Measurements from ENCODE around the gene DCLK3. TPM values are rescaled to one million over a fixed set of nuclear protein-coding genes. Genes with fewer than 3 reads are reported as not detected.

DCLK3 gene
- total RNA-seq, 1 donor from 2014 or later, result 0.41 TPM

DNA sequence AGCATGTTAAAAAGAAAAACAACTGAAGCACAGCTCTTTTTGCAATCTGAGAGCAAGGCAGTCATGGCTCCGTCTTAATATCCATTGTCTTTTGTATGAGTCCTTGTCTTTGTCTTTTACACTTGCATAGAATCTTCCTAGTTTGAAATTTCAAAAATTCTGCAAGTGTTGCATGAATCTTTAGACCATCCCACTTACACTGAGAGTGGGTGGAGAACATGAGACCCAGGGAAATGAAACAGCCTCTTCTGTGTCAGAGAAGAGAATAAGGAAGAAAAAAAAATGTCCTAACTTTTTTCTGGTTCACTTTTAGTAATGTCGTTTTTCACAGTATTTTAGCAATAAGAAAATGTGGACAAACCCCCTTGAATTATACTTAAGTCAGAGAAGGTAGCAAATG, 12.1 kb upstream of the DCLK3 start:
- intact Hi-C loops (cut with DNase I), result no loop called here
- ATAC-seq, result no peak
- DNase-seq (ENCODE audit: missing footprints), result no peak

DNA sequence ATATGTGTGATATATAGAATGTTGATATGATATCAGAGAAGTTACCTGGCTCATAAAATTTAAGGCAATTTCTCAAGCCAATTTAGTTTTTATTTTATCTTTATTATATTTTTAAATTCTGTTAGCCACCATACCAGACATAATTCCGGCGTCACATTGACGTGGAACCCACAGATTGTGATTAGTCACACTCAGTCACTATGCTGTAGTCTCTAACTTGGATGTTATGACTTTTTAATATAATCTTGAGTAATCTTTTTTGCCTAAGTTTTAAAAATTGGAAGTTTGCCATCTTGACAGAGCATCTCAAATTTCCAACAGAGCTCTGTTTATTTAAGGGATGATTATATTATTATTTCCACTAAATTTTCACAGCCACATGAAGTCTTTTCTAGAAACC, 9.7 kb upstream of the DCLK3 start:
- ATAC-seq (no peak), DNase-seq (ENCODE audit: missing footprints) (no peak)
- intact Hi-C loops (cut with DNase I), result no loop called here

DNA sequence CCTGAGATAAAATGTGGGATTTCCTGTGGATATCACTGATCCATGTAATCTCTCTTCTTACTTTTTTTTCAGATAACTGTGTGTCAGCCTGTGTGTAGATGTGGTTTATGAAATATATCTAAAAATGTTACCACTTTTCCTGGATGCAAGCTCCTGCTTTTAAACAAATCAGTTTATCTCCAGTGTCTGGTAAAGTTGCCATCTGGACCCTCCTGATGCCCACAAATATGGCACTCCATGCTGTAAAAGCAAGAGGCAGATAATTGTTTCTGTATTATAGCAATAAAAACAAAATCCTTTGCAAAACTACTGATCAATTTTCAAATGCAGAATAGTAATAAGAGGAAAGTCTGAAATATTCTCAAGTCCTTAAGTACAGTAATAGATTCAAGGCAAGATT, 7.6 kb upstream of the DCLK3 start:
- ATAC-seq (no peak), DNase-seq (ENCODE audit: missing footprints) (no peak)
- intact Hi-C loops (cut with DNase I), result no loop called here

DNA sequence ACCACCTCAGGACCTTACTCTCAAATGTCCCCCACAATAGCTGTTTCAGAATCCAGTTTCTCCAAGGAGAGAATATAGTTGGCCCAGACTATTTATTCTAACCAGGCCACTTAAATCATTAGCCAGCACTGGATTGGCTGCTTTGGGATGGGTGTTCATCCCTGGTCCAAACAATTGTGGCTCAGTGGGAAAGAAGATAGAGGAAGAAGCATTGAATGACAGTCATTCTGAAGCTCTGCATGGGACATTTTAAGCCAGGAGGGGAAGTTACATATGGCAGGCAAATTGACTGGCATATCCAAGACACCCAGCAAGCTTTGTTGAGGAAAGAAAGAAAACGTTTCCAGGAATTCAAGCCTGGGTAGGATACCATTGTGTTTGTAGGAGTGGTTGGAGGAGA, 5.6 kb upstream of the DCLK3 start:
- DNase-seq (ENCODE audit: missing footprints) (no peak), ATAC-seq (no peak)
- intact Hi-C loops (cut with DNase I), result loop anchor here (10.0 kb wide), 1 partner anchor 65 kb away; no protein-coding TSS in a partner anchor

DNA sequence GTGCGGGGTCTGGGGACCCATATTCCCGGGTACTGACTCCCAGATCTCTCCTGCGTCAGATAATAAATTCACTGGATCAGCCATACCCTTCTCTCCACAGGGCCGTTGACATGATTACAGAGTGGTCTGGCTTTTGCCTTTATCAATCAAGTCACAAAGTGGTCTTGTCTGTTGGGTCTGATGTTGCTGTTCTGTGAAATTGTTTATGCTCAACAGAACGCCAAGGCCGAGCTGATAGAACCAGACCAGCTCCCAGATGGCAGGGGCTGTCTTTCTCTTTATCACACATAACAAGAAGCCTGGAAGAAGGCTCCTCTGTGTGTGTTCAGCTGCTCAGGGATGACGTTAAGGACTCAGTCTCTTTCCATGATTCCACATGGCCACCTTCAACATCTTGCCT, 751 bp upstream of the DCLK3 start:
- DNase-seq (ENCODE audit: missing footprints) (no peak), ATAC-seq (no peak)
- intact Hi-C loops (cut with DNase I), result loop anchor here (10.0 kb wide), 1 partner anchor 70 kb away; no protein-coding TSS in a partner anchor

DNA sequence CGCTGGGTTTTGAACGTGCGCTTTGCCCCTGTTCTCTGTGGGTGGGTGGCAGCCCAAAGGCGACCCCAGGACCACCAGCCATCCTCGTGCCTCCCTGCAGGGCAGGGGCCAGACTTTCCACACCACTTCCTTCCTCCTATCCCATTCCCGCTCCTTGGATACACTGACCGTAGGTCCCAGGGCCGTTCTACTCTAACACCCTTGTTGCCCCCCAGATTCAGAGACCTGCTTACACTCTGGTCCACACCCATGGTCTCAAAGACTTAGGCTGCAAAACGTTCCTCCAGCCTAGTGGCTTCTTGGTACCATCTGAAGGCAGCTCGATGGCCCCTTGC, 318 bp upstream of the DCLK3 start:
- DNase-seq (ENCODE audit: missing footprints) (no peak), ATAC-seq (no peak)
- intact Hi-C loops (cut with DNase I), result loop anchor here (10.0 kb wide), 1 partner anchor 70 kb away; no protein-coding TSS in a partner anchor

DNA sequence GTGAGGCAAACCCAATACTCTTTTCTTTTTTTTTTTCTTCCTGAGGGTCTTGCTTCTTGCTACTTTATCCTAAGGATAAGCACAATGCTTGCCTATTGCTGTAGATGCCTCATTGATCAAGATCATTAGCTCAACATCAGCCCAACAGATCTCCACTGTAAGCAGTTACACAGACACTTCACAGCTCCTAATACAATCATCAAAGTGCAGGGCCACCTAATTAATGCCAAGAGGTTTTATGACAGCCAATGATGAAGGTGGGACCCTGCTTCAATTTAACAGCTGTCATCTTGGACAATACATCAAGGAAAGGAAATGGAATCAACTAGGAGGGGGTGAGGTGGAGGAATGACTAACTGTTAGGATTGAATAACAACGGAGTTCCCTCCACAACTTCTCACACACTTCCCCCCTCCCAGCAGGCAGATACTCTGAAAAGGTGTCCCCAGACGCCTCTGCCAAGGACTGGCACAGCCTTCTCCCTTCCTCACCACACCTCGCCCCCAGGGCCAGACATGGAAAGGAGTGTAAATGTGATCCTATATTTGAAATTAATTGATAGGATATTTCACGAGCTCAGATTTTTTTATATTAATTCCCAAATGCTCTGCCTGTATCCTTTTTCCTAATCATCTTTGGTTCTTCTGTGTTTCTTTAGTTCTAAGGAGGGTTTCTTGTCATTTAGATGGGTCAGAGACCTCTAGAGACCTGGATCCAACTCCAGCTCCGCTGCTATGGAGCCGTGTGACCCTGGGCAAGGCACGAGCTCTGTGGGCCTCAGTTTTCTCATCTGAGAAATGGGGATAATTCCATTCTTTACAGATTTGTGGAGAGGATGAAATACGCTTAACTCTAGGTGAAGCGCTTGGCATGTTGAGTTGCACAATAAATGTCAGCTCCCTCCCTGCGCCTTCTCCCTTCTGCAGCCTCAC, 1.2 kb downstream of the DCLK3 start:
- intact Hi-C loops (cut with DNase I), result loop anchor here (10.0 kb wide), 1 partner anchor 72 kb away; no protein-coding TSS in a partner anchor
- no peak for ATAC-seq
- DNase-seq (ENCODE audit: missing footprints), result no peak

DNA sequence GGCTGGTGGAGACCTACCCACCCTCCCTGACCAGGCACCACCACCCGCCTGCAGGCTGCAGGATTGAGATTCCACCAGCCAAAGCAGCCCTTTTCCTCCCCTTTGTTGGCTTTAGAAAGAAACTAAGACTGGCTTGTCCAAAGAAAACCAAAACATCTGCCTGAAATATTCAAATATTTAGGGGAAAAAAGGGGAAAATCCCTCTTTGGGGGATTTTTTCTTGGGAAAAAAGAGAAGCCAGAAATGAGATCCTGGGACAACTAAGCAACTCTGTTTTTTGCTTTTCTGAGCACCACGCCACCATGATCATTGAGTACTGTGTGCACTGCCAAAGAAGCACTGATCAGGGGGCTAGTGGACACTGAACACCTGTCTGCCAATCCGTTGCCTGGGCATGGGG, 2.6 kb downstream of the DCLK3 start:
- no peak for DNase-seq (ENCODE audit: missing footprints)
- no peak for ATAC-seq
- intact Hi-C loops (cut with DNase I), result loop anchor here (10.0 kb wide), 1 partner anchor 73 kb away; no protein-coding TSS in a partner anchor

DNA sequence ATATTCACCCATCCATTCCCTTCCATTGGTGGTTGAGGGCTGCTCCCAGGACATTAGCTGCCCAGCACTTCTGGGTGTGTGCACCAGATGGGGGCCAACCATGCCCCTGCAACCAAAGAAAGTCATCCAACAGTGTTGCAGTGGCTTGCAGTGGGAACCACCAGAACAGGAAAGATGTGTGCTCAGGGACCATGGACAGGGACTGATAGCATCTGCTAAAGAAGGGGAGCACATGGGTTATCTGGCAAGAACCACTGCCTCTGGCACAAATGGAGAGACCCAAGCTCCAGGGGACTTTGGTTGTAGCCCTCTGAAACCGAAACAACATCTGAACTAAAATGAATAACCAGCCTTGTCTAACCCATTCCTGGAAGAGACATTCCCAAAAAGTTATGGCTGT, 8.1 kb downstream of the DCLK3 start:
- no peak for ATAC-seq
- intact Hi-C loops (cut with DNase I), result no loop called here
- no peak for DNase-seq (ENCODE audit: missing footprints)

DNA sequence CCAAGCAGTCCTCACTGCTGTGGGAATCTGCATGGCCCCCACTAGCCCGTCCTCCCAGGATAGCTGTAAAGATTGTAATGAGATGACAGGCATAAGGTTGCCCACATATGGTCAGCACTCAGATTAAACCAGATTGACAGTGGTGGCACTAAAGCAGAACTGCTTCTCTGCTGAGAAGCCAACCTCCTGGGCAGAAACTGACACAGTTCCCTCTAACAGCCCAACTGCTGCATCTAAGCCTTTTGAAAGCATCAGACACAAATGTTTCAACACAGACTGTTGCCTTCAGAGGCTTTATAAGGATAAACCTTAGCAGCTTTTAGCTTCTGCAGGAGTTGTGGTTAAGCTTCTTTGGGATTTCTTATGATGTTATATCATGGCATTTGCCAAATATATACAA, 13.0 kb downstream of the DCLK3 start:
- intact Hi-C loops (cut with DNase I), result no loop called here
- DNase-seq (ENCODE audit: missing footprints), result no peak
- ATAC-seq, result no peak

DNA sequence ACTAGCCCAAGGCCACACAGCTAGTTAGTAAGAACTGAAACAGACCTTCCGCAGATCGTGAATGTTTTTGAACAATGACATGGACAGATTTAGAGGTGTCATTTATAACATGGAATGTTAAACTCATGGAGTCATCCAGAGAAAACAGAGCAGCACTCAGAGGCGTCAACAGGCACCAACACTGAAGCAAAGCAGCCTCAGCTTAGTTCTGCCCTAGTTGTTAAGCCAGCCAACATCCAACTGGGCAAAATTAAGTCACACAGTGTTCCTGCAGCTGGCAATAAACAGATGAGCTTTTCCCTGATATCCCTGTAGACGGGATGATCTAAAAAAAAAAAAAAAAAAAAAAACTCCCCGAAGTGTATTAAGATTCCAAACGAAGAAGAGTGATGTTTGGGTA, 13.6 kb downstream of the DCLK3 start:
- peak; percentile 65 for ATAC-seq
- no peak for DNase-seq (ENCODE audit: missing footprints)
- intact Hi-C loops (cut with DNase I), result no loop called here

DNA sequence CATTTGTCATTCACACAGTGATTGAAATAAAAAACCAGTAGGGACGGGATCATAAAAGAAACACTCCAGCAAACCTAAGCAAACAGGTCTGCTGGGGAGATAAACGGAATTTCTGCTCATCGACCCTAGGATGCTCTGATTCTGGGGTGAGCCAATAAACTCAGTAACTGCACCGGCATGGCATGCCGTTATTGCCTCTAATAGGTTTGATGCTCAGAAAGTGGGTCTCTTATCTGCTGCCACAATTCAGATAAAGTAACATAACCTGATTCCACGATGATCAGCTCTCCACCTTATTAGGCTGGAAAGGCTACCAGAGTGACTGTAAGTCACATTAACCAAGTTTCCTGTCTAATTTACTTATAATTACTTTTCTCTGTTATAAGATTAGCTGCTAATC, 19.6 kb downstream of the DCLK3 start:
- DNase-seq (ENCODE audit: missing footprints), result no peak
- intact Hi-C loops (cut with DNase I), result no loop called here
- ATAC-seq, result no peak

DNA sequence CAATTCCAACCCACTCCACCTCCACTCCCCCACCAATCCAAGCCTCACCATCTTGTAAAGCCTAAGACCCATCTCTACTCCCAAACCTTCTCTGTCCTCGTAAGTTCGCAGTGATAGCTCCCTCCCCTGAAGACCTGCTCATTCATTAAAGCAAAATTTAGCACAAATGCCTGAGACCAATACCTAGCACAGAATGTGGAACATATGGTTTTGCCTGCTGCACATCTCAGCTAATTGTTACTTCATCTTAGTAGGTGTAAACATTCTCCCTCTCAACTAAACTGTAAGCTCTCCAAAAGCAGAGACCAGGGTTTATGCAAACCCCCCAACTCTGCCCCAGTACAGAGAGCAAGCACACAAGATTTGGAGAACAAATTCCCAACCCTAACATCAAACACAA, 20.5 kb downstream of the DCLK3 start:
- ATAC-seq (no peak), DNase-seq (ENCODE audit: missing footprints) (no peak)
- intact Hi-C loops (cut with DNase I), result no loop called here

DNA sequence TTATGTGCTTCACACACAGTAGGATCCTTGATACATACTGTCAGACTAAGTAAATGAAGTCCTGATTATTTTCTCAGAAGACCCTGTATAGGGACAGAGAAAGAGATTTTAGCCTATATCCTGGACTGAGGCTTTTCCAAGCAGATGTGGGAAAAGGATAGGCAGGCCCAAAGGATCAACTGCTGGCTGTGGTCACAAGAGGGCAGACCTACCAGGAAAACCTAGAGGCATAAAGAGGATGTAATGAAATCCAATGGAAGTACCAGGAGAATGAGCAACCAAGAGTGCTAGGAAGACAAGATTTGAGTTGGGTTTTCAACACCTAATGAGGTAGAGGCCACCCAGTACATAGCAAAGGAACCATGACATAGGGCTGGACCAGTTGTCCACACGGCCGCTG, 23.1 kb downstream of the DCLK3 start:
- intact Hi-C loops (cut with DNase I), result no loop called here
- ATAC-seq (no peak), DNase-seq (ENCODE audit: missing footprints) (no peak)

DNA sequence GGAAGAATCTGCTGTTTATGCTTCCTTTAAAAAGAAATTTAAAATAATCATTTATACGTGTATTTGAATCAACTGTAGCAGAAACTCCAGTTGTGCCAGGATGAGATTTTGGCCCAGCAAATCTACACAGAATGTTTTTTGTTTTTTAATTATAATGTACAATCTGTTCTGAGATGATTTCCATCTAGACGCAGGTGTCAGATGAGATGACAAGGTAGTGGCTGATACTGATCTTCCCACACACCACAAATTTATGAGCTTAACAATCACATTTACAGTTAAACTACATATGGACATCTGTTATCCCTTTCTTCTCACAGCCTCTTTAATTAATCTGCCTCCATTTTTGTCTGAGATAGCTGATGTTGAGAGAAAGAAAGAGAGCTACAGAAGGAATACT, 23.6 kb downstream of the DCLK3 start:
- intact Hi-C loops (cut with DNase I), result no loop called here
- ATAC-seq, result no peak
- no peak for DNase-seq (ENCODE audit: missing footprints)

DNA sequence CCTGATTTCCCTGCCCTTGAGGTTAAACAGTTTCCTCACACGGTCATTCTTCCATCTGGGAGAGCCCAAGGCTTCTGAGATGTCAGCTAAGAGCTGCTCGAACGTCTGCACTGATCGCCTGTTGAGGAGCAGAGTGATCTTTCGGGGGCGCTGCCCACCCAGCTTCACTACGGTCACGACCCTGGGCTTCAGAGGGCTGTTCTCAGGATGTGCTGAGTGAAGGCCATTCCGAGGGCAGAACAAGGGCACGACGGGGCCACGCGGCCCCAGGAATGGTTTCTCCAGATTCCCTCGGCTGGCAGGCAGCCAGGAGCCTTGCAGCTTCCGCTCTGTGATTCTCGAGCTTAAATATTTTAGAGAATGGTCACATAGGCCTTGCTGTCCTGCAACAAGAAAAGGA, 25.7 kb downstream of the DCLK3 start:
- intact Hi-C loops (cut with DNase I), result loop anchor here (5.0 kb wide), 1 partner anchor 44 kb away; no protein-coding TSS in a partner anchor
- DNase-seq (ENCODE audit: missing footprints) (peak; percentile 80), ATAC-seq (peak; percentile 57)

DNA sequence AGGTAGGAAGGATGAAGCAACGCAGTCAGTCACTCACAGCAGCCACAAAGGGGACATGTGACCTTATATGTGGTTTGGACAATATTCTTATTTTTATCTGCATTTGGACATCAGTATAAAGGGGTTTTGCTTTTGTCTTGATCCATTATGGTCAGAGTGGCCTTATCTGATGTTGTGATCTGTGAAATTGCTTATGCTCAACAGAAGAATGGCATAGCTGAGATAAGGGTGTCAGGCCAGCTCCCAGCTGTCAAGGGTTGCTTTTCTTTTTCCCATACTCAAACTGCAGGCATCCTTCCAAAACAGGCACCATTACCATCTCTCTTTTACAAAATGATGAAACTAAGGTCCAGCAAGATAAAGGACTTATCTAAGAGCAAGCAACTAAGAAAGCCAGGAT, 28.1 kb downstream of the DCLK3 start:
- DNase-seq (ENCODE audit: missing footprints), result no peak
- no peak for ATAC-seq
- intact Hi-C loops (cut with DNase I), result loop anchor here (5.0 kb wide), 1 partner anchor 46 kb away; no protein-coding TSS in a partner anchor

DNA sequence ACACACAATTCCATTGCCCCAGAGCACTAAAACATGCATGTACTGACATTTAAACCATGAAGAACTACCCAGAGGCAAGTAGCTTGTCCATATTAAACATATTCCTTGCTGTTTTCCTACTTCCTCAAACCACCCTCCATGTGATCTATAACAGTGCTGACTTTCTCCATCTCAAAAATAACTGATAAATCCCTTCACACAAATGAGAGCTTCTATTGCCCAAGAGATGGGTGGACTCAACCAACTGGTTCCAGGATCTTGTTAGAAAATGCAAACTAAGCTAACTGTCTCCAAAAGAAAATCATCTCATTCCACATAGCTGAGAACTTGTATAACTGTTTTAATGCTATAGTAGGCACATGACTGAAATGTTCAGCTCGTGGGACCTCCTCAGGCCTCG, 29.6 kb downstream of the DCLK3 start:
- ATAC-seq (peak; percentile 40), DNase-seq (ENCODE audit: missing footprints) (no peak)
- intact Hi-C loops (cut with DNase I), result loop anchor here (5.0 kb wide), 1 partner anchor 48 kb away; no protein-coding TSS in a partner anchor

DNA sequence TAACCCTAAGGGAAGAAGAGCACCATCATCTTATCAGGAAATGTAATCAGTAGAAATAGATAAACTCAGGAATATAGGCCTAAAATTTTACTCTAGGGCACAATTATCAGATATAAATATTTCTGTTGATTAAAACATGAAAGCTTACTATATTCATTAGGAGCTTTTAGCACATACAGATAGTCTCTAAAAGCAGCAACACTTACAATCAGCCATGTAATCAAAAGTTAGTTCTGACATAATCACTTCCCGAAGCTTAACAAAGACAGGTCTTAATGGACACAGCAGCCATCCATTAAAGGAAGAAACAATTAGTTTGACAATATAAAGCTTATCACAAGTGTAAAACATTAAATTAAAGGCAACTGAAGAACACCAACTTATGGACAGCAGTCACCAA, 30.6 kb downstream of the DCLK3 start:
- DNase-seq (ENCODE audit: missing footprints), result no peak
- intact Hi-C loops (cut with DNase I), result no loop called here
- ATAC-seq, result no peak

DNA sequence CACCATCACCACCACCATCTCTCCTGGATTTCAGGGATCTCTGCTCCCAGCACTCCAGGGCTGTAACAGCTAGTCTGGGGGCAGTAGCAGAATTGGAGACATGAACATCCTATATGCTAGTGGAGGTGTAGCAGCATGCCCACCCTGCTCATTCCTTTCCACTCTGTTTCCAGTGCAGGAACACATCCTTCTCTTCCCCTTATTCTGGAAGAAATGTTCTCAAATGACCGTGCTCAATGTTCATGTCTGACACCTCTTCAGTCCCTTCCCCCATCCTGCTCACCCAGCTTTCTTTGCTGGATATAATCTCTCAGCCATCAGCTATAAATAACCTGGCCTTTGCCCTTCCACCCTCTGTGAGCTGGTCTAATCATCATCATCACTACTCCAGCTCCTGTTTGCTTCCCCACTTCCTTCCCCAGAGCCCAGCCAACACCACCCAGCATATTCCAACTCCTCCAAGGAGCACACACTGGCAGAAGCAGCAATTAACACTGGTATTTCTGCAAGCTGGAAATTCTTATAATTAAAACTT, 31.1 kb downstream of the DCLK3 start:
- DNase-seq (ENCODE audit: missing footprints) (no peak), ATAC-seq (no peak)
- intact Hi-C loops (cut with DNase I), result no loop called here

Measured in Right ventricle myocardium inferior (tissue), 1 donor.